Rectal smooth muscle tissue (tissue), 1 donor: ENCODE measurements around the gene STRN4.

Source experiments
- H3K27ac ChIP-seq: one replicate; pipeline ENCODE4 v1.7.0; 2013; ENCODE audit warnings: low read depth, low read length, inconsistent platforms
- H3K27me3 ChIP-seq: one replicate; pipeline ENCODE4 v1.7.0; 2013; ENCODE audit warnings: low read length; ENCODE audit not compliant: control insufficient read depth, insufficient read depth
- H3K36me3 ChIP-seq: one replicate; pipeline ENCODE4 v1.7.0; 2013; ENCODE audit warnings: low read length; ENCODE audit not compliant: control insufficient read depth, insufficient read depth
- H3K4me1 ChIP-seq: one replicate; pipeline ENCODE4 v1.7.0; 2013; ENCODE audit warnings: low read length; ENCODE audit not compliant: control insufficient read depth, insufficient read depth
- H3K4me3 ChIP-seq: one replicate; pipeline ENCODE4 v1.7.0; 2013; ENCODE audit warnings: low read length
- H3K9ac ChIP-seq: one replicate; pipeline ENCODE4 v1.7.0; 2013; ENCODE audit warnings: low read length

The STRN4 gene

DNA sequence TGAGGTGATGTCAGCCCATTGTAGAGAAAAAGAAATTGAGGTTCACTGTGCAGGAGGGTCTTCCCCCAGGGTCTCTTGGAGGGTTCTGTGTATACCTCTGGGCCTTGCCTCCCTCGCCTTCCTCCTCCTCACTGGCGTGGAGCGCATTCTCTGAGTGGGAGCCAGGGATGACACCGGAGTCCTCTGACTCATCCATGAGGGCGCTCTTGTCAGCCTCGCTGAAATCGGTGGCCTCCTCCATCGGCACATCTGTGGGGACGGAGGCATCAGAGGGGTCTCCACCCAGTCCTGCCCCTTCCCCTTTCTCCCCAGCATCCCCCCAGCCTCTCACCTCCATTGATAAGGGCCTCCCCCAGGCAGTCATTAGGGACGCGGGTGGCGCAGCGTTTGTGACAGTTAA, 45.5 kb downstream of the STRN4 start:
- Histone ChIP-seq H3K4me1 (peaks cover 4% of the 10 kb centered on the region), H3K36me3 (peaks cover 30% of the 10 kb centered on the region), H3K4me3 (no peak overlapping the region), H3K27ac (no peak overlapping the region), H3K27me3 (no peaks in the 10 kb centered on the region), H3K9ac (no peak overlapping the region)

DNA sequence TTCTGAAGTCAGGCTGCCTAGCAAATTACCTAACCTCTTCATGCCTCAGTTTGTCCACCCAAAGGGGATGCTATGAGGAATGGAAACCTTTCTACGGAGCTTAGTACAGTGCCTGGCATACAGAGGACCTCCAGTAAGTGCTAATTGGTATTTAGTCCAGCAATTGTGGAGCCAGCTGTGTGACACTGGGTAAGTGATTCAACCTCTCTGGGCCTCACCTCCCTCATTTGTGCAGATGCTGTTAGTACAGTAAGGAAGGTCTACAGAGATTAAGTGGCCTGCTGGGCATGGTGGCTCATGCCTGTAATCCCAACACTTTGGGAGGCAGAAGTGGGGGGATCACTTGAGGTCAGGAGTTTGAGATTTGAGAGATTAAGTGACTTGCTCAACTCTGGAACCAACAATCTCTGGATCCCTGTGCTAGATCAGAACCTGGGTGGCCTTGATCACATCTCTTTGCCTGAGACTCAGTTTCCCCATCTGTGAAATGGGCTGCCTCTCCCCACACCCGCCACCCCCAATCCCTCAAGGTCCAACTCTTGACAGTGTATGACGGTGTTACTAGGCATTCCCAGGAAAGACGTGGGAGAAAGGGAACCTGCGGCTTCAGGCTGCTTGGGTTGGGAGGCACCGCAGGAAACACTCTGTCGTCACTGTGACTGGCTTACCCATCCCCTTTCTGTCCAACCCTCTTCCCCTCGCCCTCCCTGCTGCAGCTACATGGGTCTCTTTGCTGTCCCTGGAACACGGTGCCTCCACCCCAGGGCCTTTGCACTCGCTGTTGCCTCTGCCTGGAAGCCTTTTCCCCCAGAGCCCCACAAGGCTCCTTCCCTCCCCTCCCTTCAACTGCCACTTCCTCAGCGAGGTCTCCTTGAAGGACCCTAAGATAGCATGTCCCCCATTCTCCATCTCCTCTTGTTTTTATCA, 47.6 kb downstream of the STRN4 start:
- peaks cover 42% of the 10 kb centered on the region for H3K36me3 ChIP-seq
- H3K4me1 ChIP-seq, result peaks cover 4% of the 10 kb centered on the region
- H3K27me3 ChIP-seq, result no peaks in the 10 kb centered on the region
- H3K27ac ChIP-seq, result no peak overlapping the region
- no peak overlapping the region for H3K4me3 ChIP-seq
- no peak overlapping the region for H3K9ac ChIP-seq

DNA sequence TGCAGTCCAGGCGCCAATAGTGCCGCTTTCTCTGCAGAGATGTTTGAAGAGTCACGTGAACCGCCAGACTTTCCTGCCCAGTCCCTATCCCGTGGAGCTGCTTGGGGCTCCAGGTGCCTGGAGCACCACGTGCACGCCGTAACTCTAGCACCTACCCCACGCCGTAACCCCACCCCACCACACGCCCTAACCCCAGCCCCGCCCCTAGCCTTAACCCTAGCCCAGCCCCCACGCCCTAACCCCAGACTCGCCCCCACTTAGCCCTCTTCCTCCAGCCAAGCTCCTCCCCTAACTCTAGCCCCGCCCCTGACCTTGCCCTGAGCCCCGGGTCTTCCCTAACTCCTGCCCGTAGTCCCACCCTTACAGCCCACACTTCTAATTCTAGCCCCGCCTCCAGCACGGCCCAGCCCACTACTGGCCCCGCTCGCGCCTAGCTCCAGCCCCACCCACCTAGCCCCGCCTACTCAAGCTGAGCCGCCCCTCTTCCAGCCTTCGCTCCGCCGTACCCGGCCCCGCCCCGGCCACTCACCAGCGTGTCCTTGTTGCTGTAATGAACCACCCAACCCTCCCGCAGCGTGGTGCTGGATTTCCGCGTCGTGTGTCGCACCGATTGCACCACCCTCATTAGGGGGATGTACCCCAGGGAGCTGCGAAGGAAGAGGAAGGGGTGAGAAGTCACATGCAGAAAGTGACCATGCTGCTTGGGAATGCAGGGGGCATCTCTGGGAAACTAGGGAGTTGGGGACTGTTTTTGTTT, 48.9 kb downstream of the STRN4 start:
- Histone ChIP-seq H3K27me3 (no peaks in the 10 kb centered on the region), H3K4me1 (peaks cover 4% of the 10 kb centered on the region), H3K27ac (no peak overlapping the region), H3K9ac (no peak overlapping the region), H3K4me3 (peak overlapping the region; percentile 64), H3K36me3 (peaks cover 54% of the 10 kb centered on the region)

DNA sequence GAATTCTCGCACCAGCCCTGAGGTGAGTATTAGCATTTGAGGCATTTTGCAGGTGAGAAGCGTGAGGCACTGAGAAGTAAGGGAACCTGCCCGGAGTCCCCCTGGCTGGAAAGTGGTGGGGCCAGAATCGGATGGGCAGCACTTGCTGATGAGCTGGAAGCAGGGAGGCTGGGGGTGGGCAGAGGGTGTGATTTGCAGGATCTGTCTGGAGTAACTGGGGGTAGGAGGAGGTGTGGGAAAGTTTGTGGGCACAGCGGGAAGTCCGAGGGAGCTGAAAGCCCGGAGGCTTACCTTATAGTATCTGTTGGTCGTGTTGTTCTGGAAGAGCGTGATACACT, 49.4 kb downstream of the STRN4 start:
- Histone ChIP-seq H3K27ac (no peak overlapping the region), H3K9ac (no peak overlapping the region), H3K4me3 (peak overlapping the region; percentile 40), H3K27me3 (no peaks in the 10 kb centered on the region), H3K36me3 (peaks cover 56% of the 10 kb centered on the region), H3K4me1 (peaks cover 4% of the 10 kb centered on the region)

DNA sequence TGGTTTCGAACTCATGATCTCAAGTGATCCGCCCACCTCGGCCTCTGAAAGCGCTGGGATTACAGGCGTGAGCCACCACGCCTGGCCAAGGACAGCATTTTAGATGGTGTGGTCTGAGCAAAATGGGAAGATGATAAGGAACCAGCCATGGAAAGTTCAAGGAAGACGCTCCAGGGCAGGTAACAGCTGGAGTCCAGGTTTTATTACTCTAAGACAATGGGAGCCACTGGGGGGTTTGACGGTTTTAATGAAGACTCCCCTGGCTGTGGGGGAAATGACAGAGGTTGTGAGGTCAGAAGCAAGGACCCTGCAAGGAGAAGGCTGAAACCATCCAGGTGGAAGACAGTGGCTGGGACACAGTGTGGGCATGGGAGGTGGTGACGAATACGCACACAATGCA, 50.2 kb downstream of the STRN4 start:
- no peak overlapping the region for H3K4me3 ChIP-seq
- H3K9ac ChIP-seq, result no peak overlapping the region
- H3K36me3 ChIP-seq, result peaks cover 58% of the 10 kb centered on the region
- peaks cover 4% of the 10 kb centered on the region for H3K4me1 ChIP-seq
- no peak overlapping the region for H3K27ac ChIP-seq
- no peaks in the 10 kb centered on the region for H3K27me3 ChIP-seq

DNA sequence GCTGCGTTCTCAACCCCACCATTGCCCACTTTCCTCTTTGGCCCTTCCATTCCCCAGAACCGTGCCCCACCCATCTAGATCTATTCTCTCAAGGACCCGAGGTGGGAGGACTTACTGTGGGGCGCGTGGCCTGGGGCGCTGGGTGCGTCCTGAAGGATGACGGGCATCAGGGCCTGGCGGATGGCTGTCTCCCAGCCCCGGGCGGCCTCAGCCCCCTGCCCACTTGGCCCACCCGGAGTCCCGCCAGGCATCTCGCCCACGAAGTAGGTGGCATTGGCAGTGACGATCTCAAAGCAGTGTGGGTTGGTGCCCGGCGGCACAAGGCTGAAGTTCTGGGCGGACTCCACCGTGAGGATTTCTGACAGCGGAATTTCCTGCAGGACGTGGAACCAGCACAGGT, 52.5 kb downstream of the STRN4 start:
- H3K36me3 ChIP-seq, result peaks cover 62% of the 10 kb centered on the region
- no peak overlapping the region for H3K9ac ChIP-seq

DNA sequence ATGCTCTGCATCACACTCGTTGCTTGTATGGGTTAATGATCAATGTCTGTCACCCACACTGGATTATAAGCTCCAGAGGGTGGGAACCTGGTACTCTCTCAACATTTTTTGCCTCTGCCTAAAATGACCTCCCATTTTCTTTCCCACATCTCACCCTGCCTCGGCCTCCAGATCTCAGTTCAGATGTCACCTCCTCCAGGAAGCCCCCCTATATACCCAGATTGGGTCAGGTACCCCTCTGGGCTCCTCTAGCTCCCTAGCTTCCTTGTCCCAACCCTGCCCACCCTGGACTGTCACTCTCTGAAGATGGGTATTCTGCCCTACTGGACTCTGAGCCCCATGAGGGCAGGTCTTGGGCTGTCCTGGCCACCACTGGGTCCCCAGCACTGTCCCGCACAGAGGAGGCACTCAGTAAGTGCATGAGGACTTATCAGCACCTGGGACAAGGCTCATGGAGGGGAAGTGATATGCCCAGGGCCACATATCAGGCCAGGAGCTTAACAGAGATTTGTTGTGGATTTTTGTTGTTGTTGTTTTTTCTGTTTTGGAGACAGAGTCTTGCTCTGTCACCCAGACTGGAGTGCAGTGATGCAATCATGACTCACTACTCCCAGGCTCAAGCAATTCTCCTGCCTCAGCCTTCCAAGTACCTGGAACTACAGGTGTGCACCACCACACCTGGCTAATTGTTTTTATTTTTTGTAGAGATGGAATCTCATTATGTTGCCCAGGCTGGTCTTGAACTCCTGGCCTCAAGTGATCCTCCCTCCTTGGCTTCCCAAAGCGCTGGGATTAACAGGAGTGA, 53.1 kb downstream of the STRN4 start:
- H3K4me1 ChIP-seq, result peaks cover 4% of the 10 kb centered on the region
- H3K4me3 ChIP-seq, result no peak overlapping the region
- no peak overlapping the region for H3K27ac ChIP-seq
- H3K9ac ChIP-seq, result no peak overlapping the region
- no peaks in the 10 kb centered on the region for H3K27me3 ChIP-seq
- peaks cover 61% of the 10 kb centered on the region for H3K36me3 ChIP-seq

More for the DNA sequence above, 52.5 kb downstream of the STRN4 start:
- no peak overlapping the region for H3K4me3 ChIP-seq
- no peak overlapping the region for H3K27ac ChIP-seq
- no peaks in the 10 kb centered on the region for H3K27me3 ChIP-seq
- peaks cover 4% of the 10 kb centered on the region for H3K4me1 ChIP-seq

DNA sequence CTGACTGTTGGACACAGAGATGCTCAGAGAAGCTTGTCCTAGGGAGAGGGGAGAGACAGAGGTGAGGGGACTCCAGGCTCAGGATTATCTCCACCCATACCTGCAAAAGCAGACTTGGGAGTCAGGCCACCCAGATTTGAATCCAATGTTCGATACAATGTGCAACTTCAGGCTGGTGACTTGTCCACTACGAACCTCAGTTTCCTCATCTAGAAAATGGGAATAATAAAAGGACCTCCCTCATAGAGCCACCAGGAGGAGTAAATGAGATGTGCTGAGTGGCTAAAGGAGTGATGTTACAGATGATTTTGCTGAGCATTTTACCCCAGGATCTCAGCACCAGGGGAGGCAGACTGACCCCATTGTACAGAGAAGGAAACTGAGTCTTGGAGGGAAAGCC, 54.3 kb downstream of the STRN4 start:
- Histone ChIP-seq H3K4me1 (no peaks in the 10 kb centered on the region), H3K27ac (no peak overlapping the region), H3K27me3 (no peaks in the 10 kb centered on the region), H3K36me3 (peaks cover 65% of the 10 kb centered on the region), H3K4me3 (no peak overlapping the region), H3K9ac (no peak overlapping the region)

DNA sequence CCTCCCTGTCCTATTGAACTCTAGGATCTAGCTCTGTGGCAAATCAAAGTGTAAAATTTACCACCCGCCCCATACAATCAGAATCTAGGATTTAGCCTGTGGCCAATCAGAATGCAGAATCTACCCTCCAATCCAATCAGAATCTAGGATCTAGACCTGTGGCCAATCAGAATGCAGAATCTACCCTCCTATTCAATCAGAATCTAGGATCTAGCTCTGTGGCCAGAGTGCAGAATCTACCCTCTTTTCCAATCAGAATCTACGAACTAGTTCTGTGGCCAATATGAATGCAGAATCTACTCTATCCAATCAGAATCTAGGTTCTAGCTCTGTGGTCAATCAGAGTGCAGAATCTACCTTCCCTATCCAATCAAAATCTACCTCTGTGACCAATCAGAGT, 55.1 kb downstream of the STRN4 start:
- Histone ChIP-seq H3K9ac (no peak overlapping the region), H3K4me1 (no peaks in the 10 kb centered on the region), H3K27ac (no peak overlapping the region), H3K4me3 (no peak overlapping the region), H3K36me3 (peaks cover 63% of the 10 kb centered on the region), H3K27me3 (no peaks in the 10 kb centered on the region)

DNA sequence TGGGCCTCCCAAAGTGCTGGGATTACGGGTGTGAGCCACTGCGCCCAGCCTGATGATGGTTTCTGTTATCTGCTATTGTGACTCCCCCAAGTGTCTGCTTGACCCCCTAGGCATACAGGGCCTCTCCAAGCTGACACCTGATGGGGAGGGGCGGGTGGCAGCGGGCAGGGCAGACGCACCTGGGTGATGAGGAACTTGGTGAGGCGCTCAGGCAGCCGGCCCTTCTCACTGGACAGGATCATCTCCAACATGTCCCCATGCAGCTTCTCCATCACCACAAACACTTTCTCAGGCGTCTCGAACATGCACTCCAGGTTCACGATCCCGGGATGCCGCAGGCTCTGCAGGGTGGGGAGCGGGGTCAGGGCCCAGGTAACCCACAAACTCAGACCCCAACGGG, 56.9 kb downstream of the STRN4 start:
- H3K36me3 ChIP-seq, result peaks cover 61% of the 10 kb centered on the region

DNA sequence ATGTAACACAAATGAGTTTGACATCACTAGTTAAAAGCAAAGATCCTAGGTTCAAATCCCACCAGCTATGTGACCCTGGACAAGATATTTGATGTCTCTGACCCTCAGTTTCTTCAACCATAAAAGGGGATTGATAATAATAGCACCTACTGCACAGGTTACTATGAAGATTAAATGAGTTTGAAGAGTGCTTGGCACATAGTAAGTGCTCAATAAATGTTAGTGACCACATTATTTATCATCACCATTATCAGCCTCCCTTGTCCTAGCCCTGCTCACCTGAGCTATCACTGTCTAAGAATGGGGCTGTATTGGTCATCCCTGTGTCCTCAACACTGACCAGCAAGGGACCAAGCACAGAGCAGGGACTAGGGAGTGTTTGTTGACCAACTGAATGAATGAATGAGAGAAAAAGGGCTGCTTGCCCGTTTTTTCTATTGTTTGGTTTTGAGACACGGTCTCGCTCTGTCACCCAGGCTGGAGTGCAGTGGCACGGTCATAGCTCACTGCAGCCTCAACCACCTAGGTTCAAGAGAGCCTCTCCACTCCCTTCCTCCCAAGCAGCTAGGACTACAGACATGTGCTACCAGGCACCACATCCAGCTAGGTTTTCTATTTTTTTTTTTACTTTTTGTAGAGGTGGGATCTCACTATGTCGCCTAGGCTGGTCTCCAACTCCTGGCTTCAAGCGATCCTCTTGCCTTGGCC, 58.7 kb downstream of the STRN4 start:
- Histone ChIP-seq H3K4me1 (no peaks in the 10 kb centered on the region), H3K9ac (no peak overlapping the region), H3K4me3 (no peak overlapping the region), H3K27ac (no peak overlapping the region), H3K36me3 (peaks cover 52% of the 10 kb centered on the region), H3K27me3 (no peaks in the 10 kb centered on the region)

More for the DNA sequence above, 56.9 kb downstream of the STRN4 start:
- Histone ChIP-seq H3K27ac (no peak overlapping the region), H3K4me1 (no peaks in the 10 kb centered on the region), H3K27me3 (no peaks in the 10 kb centered on the region), H3K9ac (no peak overlapping the region), H3K4me3 (no peak overlapping the region)

DNA sequence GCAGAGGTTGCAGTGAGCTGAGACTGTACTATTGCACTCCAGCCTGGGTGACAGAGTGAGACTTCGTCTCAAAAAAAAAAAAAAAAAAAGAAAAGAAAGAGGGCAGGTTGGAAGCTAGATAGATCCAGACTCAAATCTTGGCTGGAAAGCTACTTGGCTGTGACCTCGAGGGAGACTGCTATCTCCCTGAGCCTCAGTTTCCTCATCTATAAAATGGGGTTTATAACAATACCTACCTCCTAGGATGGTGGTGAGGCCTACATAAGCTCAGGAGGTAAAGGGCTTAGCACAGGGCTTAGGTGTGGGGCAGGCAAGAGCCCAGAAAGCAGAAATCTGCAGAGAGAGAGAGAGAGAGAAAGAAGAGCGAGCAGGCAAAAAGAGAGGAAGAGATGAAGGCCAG, 61.1 kb downstream of the STRN4 start:
- Histone ChIP-seq H3K27ac (no peak overlapping the region), H3K27me3 (no peaks in the 10 kb centered on the region), H3K9ac (no peak overlapping the region), H3K4me3 (no peak overlapping the region), H3K36me3 (peaks cover 32% of the 10 kb centered on the region), H3K4me1 (no peaks in the 10 kb centered on the region)
